Measurements from ENCODE around the gene NIPSNAP3A.
A peak's percentile ranks its signal among the peaks of the same experiment; 100 is the strongest.

The NIPSNAP3A gene

DNA sequence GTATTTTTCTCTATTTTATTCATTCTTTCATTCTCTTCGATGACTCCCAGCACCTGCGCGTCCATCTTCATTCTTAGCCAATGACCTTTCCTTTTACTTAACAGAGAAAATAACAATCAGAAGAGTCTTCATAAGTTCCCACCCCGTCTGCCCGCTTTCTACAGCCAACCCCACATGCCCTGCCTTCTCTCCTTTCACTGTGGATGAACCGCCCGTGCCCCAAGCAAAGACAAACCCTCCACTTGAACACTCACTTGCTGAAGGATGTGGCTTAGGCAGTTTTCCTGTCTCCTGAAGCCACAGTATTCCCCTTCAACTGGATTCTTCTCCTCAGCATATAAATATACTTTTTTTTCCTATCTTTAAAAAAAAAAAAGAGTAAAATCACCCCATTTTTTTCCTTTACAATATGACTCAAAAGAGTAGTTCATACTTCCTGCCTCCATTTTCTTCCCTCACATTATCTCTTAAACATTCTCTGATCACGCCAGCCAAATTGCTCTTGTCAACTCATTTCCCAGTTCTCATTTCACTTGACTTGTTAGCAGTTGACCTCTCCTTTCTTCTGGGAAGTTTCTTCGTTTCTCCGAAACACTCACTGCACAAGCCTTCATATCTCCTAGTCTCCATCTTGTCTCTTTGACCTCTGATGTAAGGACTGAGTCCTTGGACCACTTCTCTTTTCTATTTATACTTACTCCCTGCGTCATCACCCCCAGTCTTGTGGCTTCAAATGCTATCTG is 27.5 kb downstream of the NIPSNAP3A start:
- Histone ChIP-seq H3K79me2 (ENCODE audit: control insufficient read depth, insufficient read depth, low read length) (no peaks in the 10 kb centered on the region), H3K4me1 (ENCODE audit: control insufficient read depth, low read depth, low read length) (no peaks in the 10 kb centered on the region), H2BK120ac (ENCODE audit: low read depth, low read length) (no peak overlapping the region), H2AK5ac (ENCODE audit: low read length) (no peak overlapping the region), H3K56ac (ENCODE audit: low read length) (no peak overlapping the region), H3K4me3 (ENCODE audit: low read length) (no peak overlapping the region), H3K79me1 (ENCODE audit: low read length) (no peaks in the 10 kb centered on the region), H3K23ac (ENCODE audit: low read length) (no peak overlapping the region), H3K18ac (ENCODE audit: low read length) (no peak overlapping the region), H3K4ac (ENCODE audit: low read depth, low read length) (no peak overlapping the region), H4K8ac (ENCODE audit: low read depth, low read length) (no peak overlapping the region), H3K27me3 (ENCODE audit: insufficient read depth, low read length, poor library complexity) (no peaks in the 10 kb centered on the region), H2BK15ac (replicated peaks; ENCODE audit: low read depth) (no peak overlapping the region), H2BK5ac (ENCODE audit: low read length) (no peak overlapping the region), H3K4me2 (ENCODE audit: low read length) (no peak overlapping the region), H3K36me3 (ENCODE audit: control insufficient read depth, insufficient read depth, low read length) (no peaks in the 10 kb centered on the region), H3K27ac (ENCODE audit: low read depth, low read length) (no peak overlapping the region), H3K9ac (ENCODE audit: low read length) (no peak overlapping the region), H4K5ac (ENCODE audit: low read length) (no peak overlapping the region)
- no CpG with 5 or more reads among the region's 11 CpGs for WGBS (ENCODE audit: extremely low coverage, insufficient coverage, low lambda C conversion rate)
- no peak for DNase-seq

DNA sequence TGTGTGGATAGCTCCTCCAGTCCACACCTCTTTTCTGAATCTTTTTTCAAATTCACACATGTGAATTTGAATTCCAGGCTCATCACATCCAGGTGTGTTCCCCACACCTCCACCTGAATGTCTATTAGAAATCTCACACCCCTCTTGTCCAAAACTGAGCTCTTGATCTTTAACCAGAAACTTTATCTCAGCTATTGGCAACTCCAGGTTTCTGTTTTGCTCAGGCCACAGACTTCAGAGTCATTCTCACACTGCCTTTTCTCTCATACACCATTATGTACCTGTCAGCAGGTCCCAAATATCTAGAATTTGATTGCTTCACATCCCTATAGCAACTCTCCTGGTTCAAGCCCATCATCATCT is 28.1 kb downstream of the NIPSNAP3A start:
- Histone ChIP-seq H3K27me3 (ENCODE audit: insufficient read depth, low read length, poor library complexity) (no peaks in the 10 kb centered on the region), H3K36me3 (ENCODE audit: control insufficient read depth, insufficient read depth, low read length) (no peaks in the 10 kb centered on the region), H2BK15ac (replicated peaks; ENCODE audit: low read depth) (no peak overlapping the region), H3K23ac (ENCODE audit: low read length) (no peak overlapping the region), H3K4me1 (ENCODE audit: control insufficient read depth, low read depth, low read length) (no peaks in the 10 kb centered on the region), H3K4me2 (ENCODE audit: low read length) (no peak overlapping the region), H4K5ac (ENCODE audit: low read length) (no peak overlapping the region), H3K9ac (ENCODE audit: low read length) (no peak overlapping the region), H3K27ac (ENCODE audit: low read depth, low read length) (no peak overlapping the region), H2BK120ac (ENCODE audit: low read depth, low read length) (no peak overlapping the region), H3K79me1 (ENCODE audit: low read length) (no peaks in the 10 kb centered on the region), H3K79me2 (ENCODE audit: control insufficient read depth, insufficient read depth, low read length) (no peaks in the 10 kb centered on the region), H3K4ac (ENCODE audit: low read depth, low read length) (no peak overlapping the region), H4K8ac (ENCODE audit: low read depth, low read length) (no peak overlapping the region), H3K18ac (ENCODE audit: low read length) (no peak overlapping the region), H3K56ac (ENCODE audit: low read length) (no peak overlapping the region), H2BK5ac (ENCODE audit: low read length) (no peak overlapping the region), H3K4me3 (ENCODE audit: low read length) (no peak overlapping the region), H2AK5ac (ENCODE audit: low read length) (no peak overlapping the region)
- no peak for DNase-seq

- Histone ChIP-seq H3K18ac (ENCODE audit: low read length) (no peak overlapping the region), H3K4ac (ENCODE audit: low read depth, low read length) (no peak overlapping the region), H3K9ac (ENCODE audit: low read length) (no peak overlapping the region), H3K4me1 (ENCODE audit: control insufficient read depth, low read depth, low read length) (no peaks in the 10 kb centered on the region), H3K79me1 (ENCODE audit: low read length) (no peaks in the 10 kb centered on the region), H3K23ac (ENCODE audit: low read length) (no peak overlapping the region), H4K8ac (ENCODE audit: low read depth, low read length) (no peak overlapping the region), H3K27me3 (ENCODE audit: insufficient read depth, low read length, poor library complexity) (no peaks in the 10 kb centered on the region), H3K4me2 (ENCODE audit: low read length) (no peak overlapping the region), H2BK5ac (ENCODE audit: low read length) (no peak overlapping the region), H4K5ac (ENCODE audit: low read length) (no peak overlapping the region), H3K56ac (ENCODE audit: low read length) (no peak overlapping the region), H3K27ac (ENCODE audit: low read depth, low read length) (no peak overlapping the region), H2BK120ac (ENCODE audit: low read depth, low read length) (no peak overlapping the region), H2BK15ac (replicated peaks; ENCODE audit: low read depth) (no peak overlapping the region), H3K36me3 (ENCODE audit: control insufficient read depth, insufficient read depth, low read length) (no peaks in the 10 kb centered on the region), H3K4me3 (ENCODE audit: low read length) (no peak overlapping the region), H2AK5ac (ENCODE audit: low read length) (no peak overlapping the region), H3K79me2 (ENCODE audit: control insufficient read depth, insufficient read depth, low read length) (no peaks in the 10 kb centered on the region)
- DNase-seq: no peak
- WGBS (ENCODE audit: extremely low coverage, insufficient coverage, low lambda C conversion rate): no CpG with 5 or more reads among the region's 2 CpGs
Measured at GRCh38 chr9:104775976-104776375, 28.5 kb downstream of the NIPSNAP3A start.

DNA sequence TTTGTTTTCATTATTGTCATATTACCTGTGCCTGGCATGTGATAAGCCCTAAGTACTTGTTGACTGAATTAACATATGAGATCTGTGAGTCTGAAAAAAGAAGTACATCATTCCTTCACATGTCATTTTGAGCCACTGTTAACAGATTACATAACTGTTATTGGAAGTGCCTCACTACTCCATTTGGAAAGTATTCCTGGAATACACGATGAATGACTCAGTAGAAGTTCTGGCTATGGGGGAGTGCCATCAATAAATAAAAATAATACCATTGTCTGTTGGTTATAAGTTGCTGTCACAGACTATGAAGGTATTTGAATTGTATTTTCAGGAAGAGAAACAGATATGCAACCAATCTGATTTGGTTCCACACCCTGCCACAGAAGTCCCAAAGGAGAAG is 29.3 kb downstream of the NIPSNAP3A start:
- no peak for DNase-seq
- Histone ChIP-seq H3K23ac (ENCODE audit: low read length) (no peak overlapping the region), H3K4ac (ENCODE audit: low read depth, low read length) (no peak overlapping the region), H3K9ac (ENCODE audit: low read length) (no peak overlapping the region), H3K18ac (ENCODE audit: low read length) (no peak overlapping the region), H2AK5ac (ENCODE audit: low read length) (no peak overlapping the region), H3K36me3 (ENCODE audit: control insufficient read depth, insufficient read depth, low read length) (no peaks in the 10 kb centered on the region), H3K27ac (ENCODE audit: low read depth, low read length) (no peak overlapping the region), H3K4me1 (ENCODE audit: control insufficient read depth, low read depth, low read length) (no peaks in the 10 kb centered on the region), H3K79me1 (ENCODE audit: low read length) (no peaks in the 10 kb centered on the region), H3K4me2 (ENCODE audit: low read length) (no peak overlapping the region), H3K27me3 (ENCODE audit: insufficient read depth, low read length, poor library complexity) (no peaks in the 10 kb centered on the region), H2BK15ac (replicated peaks; ENCODE audit: low read depth) (no peak overlapping the region), H3K56ac (ENCODE audit: low read length) (no peak overlapping the region), H4K8ac (ENCODE audit: low read depth, low read length) (no peak overlapping the region), H2BK5ac (ENCODE audit: low read length) (no peak overlapping the region), H4K5ac (ENCODE audit: low read length) (no peak overlapping the region), H3K79me2 (ENCODE audit: control insufficient read depth, insufficient read depth, low read length) (no peaks in the 10 kb centered on the region), H3K4me3 (ENCODE audit: low read length) (no peak overlapping the region), H2BK120ac (ENCODE audit: low read depth, low read length) (no peak overlapping the region)
- no CpG with 5 or more reads among the region's 1 CpG for WGBS (ENCODE audit: extremely low coverage, insufficient coverage, low lambda C conversion rate)

GRCh38 chr9:104778802-104779201 is 31.3 kb downstream of the NIPSNAP3A start:
- Histone ChIP-seq H3K36me3 (ENCODE audit: control insufficient read depth, insufficient read depth, low read length) (no peaks in the 10 kb centered on the region), H2BK5ac (ENCODE audit: low read length) (no peak overlapping the region), H4K5ac (ENCODE audit: low read length) (no peak overlapping the region), H3K9ac (ENCODE audit: low read length) (no peak overlapping the region), H2AK5ac (ENCODE audit: low read length) (no peak overlapping the region), H3K27me3 (ENCODE audit: insufficient read depth, low read length, poor library complexity) (no peaks in the 10 kb centered on the region), H3K4me2 (ENCODE audit: low read length) (no peak overlapping the region), H3K27ac (ENCODE audit: low read depth, low read length) (no peak overlapping the region), H3K79me2 (ENCODE audit: control insufficient read depth, insufficient read depth, low read length) (no peaks in the 10 kb centered on the region), H2BK120ac (ENCODE audit: low read depth, low read length) (no peak overlapping the region), H4K8ac (ENCODE audit: low read depth, low read length) (no peak overlapping the region), H3K4me3 (ENCODE audit: low read length) (no peak overlapping the region), H3K18ac (ENCODE audit: low read length) (no peak overlapping the region), H3K23ac (ENCODE audit: low read length) (no peak overlapping the region), H3K4ac (ENCODE audit: low read depth, low read length) (no peak overlapping the region), H3K4me1 (ENCODE audit: control insufficient read depth, low read depth, low read length) (no peaks in the 10 kb centered on the region), H3K56ac (ENCODE audit: low read length) (no peak overlapping the region), H2BK15ac (replicated peaks; ENCODE audit: low read depth) (no peak overlapping the region), H3K79me1 (ENCODE audit: low read length) (no peaks in the 10 kb centered on the region)
- whole genome bisulfite sequencing (ENCODE audit: extremely low coverage, insufficient coverage, low lambda C conversion rate): no CpG with 5 or more reads among the region's 4 CpGs
- DNase-seq: peak; percentile 57

GRCh38 chr9:104779334-104779733 is 31.9 kb downstream of the NIPSNAP3A start:
- no peaks in the 10 kb centered on the region for H3K4me1 ChIP-seq (ENCODE audit: control insufficient read depth, low read depth, low read length)
- H3K56ac ChIP-seq (ENCODE audit: low read length): no peak overlapping the region
- no peak overlapping the region for H3K4me2 ChIP-seq (ENCODE audit: low read length)
- no peak overlapping the region for H3K4ac ChIP-seq (ENCODE audit: low read depth, low read length)
- H2BK15ac ChIP-seq (replicated peaks; ENCODE audit: low read depth): no peak overlapping the region
- no peak overlapping the region for H3K4me3 ChIP-seq (ENCODE audit: low read length)
- H3K79me2 ChIP-seq (ENCODE audit: control insufficient read depth, insufficient read depth, low read length): no peaks in the 10 kb centered on the region
- no peak overlapping the region for H3K9ac ChIP-seq (ENCODE audit: low read length)
- H4K5ac ChIP-seq (ENCODE audit: low read length): no peak overlapping the region
- DNase-seq: no peak
- H2BK5ac ChIP-seq (ENCODE audit: low read length): no peak overlapping the region
- no peak overlapping the region for H2AK5ac ChIP-seq (ENCODE audit: low read length)
- H3K18ac ChIP-seq (ENCODE audit: low read length): no peak overlapping the region
- WGBS (ENCODE audit: extremely low coverage, insufficient coverage, low lambda C conversion rate): no CpG with 5 or more reads among the region's 1 CpG
- H3K79me1 ChIP-seq (ENCODE audit: low read length): no peaks in the 10 kb centered on the region
- H3K36me3 ChIP-seq (ENCODE audit: control insufficient read depth, insufficient read depth, low read length): no peaks in the 10 kb centered on the region
- no peak overlapping the region for H3K23ac ChIP-seq (ENCODE audit: low read length)
- H2BK120ac ChIP-seq (ENCODE audit: low read depth, low read length): no peak overlapping the region
- no peak overlapping the region for H3K27ac ChIP-seq (ENCODE audit: low read depth, low read length)
- no peaks in the 10 kb centered on the region for H3K27me3 ChIP-seq (ENCODE audit: insufficient read depth, low read length, poor library complexity)
- no peak overlapping the region for H4K8ac ChIP-seq (ENCODE audit: low read depth, low read length)
